Kidney (tissue), 14 donors: Measurements from ENCODE around the gene ATG16L2. TPM values are rescaled to one million over a fixed set of nuclear protein-coding genes. Genes with fewer than 3 reads are reported as not detected.
A peak's percentile ranks its signal among the peaks of the same experiment; 100 is the strongest.

ENCODE experiments used
- DNase-seq, 5 donors: peaks; one replicate each; pipeline ENCODE4 v3.0.0-alpha.2; 2013 to 2020
- FAIRE-seq: peaks from 2 replicates; lab custom pipeline; 2012; peaks lifted over from hg19 to GRCh38; lab: Jason Lieb, UNC
- H3K27ac ChIP-seq, 2 donors: one replicate each; pipeline ENCODE4 v1.7.0; 2013; ENCODE audit warnings: low read depth in 2 of 2, low read length in 2 of 2, inconsistent platforms in 1 of 2
- H3K27me3 ChIP-seq: one replicate; pipeline ENCODE4 v1.7.1; 2013; ENCODE audit warnings: low read length, inconsistent platforms; ENCODE audit not compliant: control insufficient read depth, insufficient read depth
- H3K36me3 ChIP-seq, 3 donors: one replicate each; pipeline versions ENCODE4 v1.7.0 to v1.7.1; 2013; ENCODE audit warnings: low read length in 3 of 3, control low read depth in 1 of 3, inconsistent platforms in 1 of 3; ENCODE audit not compliant: insufficient read depth in 3 of 3, control insufficient read depth in 2 of 3
- H3K4me1 ChIP-seq, 3 donors: one replicate each; pipeline versions ENCODE4 v1.7.0 to v1.7.1; 2013; ENCODE audit warnings: low read length in 3 of 3, inconsistent platforms in 1 of 3, low read depth in 1 of 3; ENCODE audit not compliant: control insufficient read depth in 2 of 3, insufficient read depth in 2 of 3
- H3K4me3 ChIP-seq, 3 donors: one replicate each; pipeline versions ENCODE4 v1.7.0 to v1.8.1; 2013; ENCODE audit warnings: low read length in 3 of 3, control low read depth in 1 of 3, inconsistent platforms in 1 of 3
- H3K9ac ChIP-seq, 3 donors: one replicate each; pipeline versions ENCODE4 v1.7.0 to v1.7.1; 2013; ENCODE audit warnings: low read length in 3 of 3, control low read depth in 1 of 3, inconsistent platforms in 1 of 3
- H3K9me3 ChIP-seq, 3 donors: one replicate each; pipeline versions ENCODE4 v1.7.0 to v1.7.1; 2013; ENCODE audit warnings: low read length in 3 of 3, control low read depth in 1 of 3, inconsistent platforms in 1 of 3; ENCODE audit not compliant: control insufficient read depth in 2 of 3, insufficient read depth in 1 of 3
- intact Hi-C: fragments of 100-400 bp; cut with DNase I; formaldehyde crosslinking; loops from one replicate; pipeline ENCODE4 v1.11.1; 2022
- polyA plus RNA-seq: library from polyadenylated mRNA; stranded (reverse); fragments of 350-450 nt; fragmentation: Illumina TruSeq; extraction: RNeasy Lipid Tissue Mini Kit (QIAGEN cat#74804); gene quantifications from one replicate; pipeline ENCODE4 v1.2.3, GENCODE V29; 2014; ENCODE audit warnings: low read depth, low replicate concordance; ENCODE audit not compliant: insufficient read depth
- total RNA-seq: library from RNA; stranded (reverse); fragmentation: NEBNext Ultra II Directional; extraction: Animal tissue kit (Norgen Biotek cat#: 25700); gene quantifications from one replicate; pipeline ENCODE4 v1.2.1, GENCODE V29; 2021
- TF ChIP-seq, protein P1 (sequence below): IDR thresholded peaks from 3 replicates; pipeline ENCODE4 v1.5.1; 2012; ENCODE audit warnings: mild to moderate bottlenecking, moderate library complexity, borderline replicate concordance; ENCODE audit not compliant: insufficient read depth; ENCODE audit errors: extremely low read depth
- donor health status: control.
- donor health status: control.
- donor health status: control.
- donor health status: control.
- donor health status: control.
- donor health status: DM: yes; HTN: yes; CAD: no.
- donor health status: Normal renal cell carcinoma (clear cell type).

Gene ATG16L2
- total and polyA plus RNA-seq, 2 donors from 2014 or later = 16.1 to 38.6 TPM

GRCh38 chr11:72782081-72782920 lies 31.9 kb upstream of the ATG16L2 start:
- Histone ChIP-seq H3K4me3 (peak overlapping the region in 1 of 3 donors; percentile 47), H3K27me3 (no peaks in the 10 kb centered on the region), H3K9me3 (no peaks in the 10 kb centered on the region), H3K9ac (no peak overlapping the region), H3K4me1 (peaks cover 0 to 45% (median 13%) of the 10 kb centered on the region in 3 donors), H3K27ac (no peak overlapping the region), H3K36me3 (no peaks in the 10 kb centered on the region)
- FAIRE-seq (no peak), DNase-seq (peak in 1 of 5 donors; percentile 46)
- TF ChIP-seq, protein P1, sequence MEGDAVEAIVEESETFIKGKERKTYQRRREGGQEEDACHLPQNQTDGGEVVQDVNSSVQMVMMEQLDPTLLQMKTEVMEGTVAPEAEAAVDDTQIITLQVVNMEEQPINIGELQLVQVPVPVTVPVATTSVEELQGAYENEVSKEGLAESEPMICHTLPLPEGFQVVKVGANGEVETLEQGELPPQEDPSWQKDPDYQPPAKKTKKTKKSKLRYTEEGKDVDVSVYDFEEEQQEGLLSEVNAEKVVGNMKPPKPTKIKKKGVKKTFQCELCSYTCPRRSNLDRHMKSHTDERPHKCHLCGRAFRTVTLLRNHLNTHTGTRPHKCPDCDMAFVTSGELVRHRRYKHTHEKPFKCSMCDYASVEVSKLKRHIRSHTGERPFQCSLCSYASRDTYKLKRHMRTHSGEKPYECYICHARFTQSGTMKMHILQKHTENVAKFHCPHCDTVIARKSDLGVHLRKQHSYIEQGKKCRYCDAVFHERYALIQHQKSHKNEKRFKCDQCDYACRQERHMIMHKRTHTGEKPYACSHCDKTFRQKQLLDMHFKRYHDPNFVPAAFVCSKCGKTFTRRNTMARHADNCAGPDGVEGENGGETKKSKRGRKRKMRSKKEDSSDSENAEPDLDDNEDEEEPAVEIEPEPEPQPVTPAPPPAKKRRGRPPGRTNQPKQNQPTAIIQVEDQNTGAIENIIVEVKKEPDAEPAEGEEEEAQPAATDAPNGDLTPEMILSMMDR = no peak
- intact Hi-C loops = loop anchor here (10.0 kb wide), 1 partner anchor 48 kb away; no protein-coding TSS in a partner anchor

GRCh38 chr11:72783144-72783905 lies 30.9 kb upstream of the ATG16L2 start:
- no peak overlapping the region for H3K4me3 ChIP-seq
- FAIRE-seq (no peak), DNase-seq (no peak)
- intact Hi-C loops = loop anchor here (10.0 kb wide), 1 partner anchor 49 kb away; no protein-coding TSS in a partner anchor
- H3K4me1 ChIP-seq = peaks cover 0 to 35% (median 13%) of the 10 kb centered on the region in 3 donors
- H3K9me3 ChIP-seq = no peaks in the 10 kb centered on the region
- no peaks in the 10 kb centered on the region for H3K27me3 ChIP-seq
- TF ChIP-seq, protein P1 = no peak
- H3K36me3 ChIP-seq = no peaks in the 10 kb centered on the region
- no peak overlapping the region for H3K9ac ChIP-seq
- H3K27ac ChIP-seq = no peak overlapping the region

DNA sequence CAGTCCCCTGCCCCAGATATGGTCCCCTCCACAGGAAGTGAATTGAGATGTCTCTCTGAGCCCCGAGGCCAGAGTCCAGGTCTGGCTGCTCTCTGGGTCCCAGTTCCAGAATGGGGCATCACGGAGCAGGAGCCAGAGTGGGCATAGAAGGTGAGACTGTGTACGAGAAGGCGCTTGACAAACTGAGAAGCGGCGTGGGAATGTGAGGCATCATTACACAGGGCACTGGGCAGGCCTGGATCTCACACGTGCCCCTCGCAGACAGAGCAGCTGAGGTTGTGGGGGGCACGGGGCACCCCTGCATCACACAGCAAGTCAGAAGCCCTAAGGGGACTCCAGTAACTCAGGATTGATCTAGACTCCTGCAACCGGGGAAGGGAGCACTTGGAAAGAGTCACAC lies 29.5 kb upstream of the ATG16L2 start:
- H3K9ac ChIP-seq = no peak overlapping the region
- no peaks in the 10 kb centered on the region for H3K36me3 ChIP-seq
- FAIRE-seq (no peak), DNase-seq (no peak)
- intact Hi-C loops = loop anchor here (10.0 kb wide), 1 partner anchor 50 kb away; no protein-coding TSS in a partner anchor
- TF ChIP-seq, protein P1 = no peak
- H3K27ac ChIP-seq = no peak overlapping the region
- H3K4me3 ChIP-seq = no peak overlapping the region
- H3K27me3 ChIP-seq = no peaks in the 10 kb centered on the region
- peaks cover 0 to 28% (median 16%) of the 10 kb centered on the region in 3 donors for H3K4me1 ChIP-seq
- no peaks in the 10 kb centered on the region for H3K9me3 ChIP-seq
